Liver (tissue), 9 donors: ENCODE measurements around the gene ARHGEF10L. TPM values are rescaled to one million over a fixed set of nuclear protein-coding genes. Genes with fewer than 3 reads are reported as not detected.

Experiments used
- DNase-seq: peaks from one replicate; pipeline ENCODE4 v3.0.0-alpha.2; 2017; ENCODE audit warnings: low spot score
- H3K27ac ChIP-seq, 2 donors: one replicate each; pipeline ENCODE4 v1.7.0; 2013; ENCODE audit warnings: inconsistent platforms in 2 of 2, low read length in 2 of 2, control low read depth in 1 of 2, low read depth in 1 of 2, mild to moderate bottlenecking in 1 of 2
- H3K27me3 ChIP-seq, 4 donors: one replicate each; pipeline versions ENCODE4 v1.6.1 to v1.7.0; 2013; ENCODE audit warnings: low read length in 3 of 4, inconsistent platforms in 1 of 4, mild to moderate bottlenecking in 1 of 4, moderate library complexity in 1 of 4; ENCODE audit not compliant: control insufficient read depth in 4 of 4, insufficient read depth in 4 of 4
- H3K36me3 ChIP-seq, 4 donors: one replicate each; pipeline versions ENCODE4 v1.6.1 to v1.7.0; 2013; ENCODE audit warnings: low read length in 3 of 4, mild to moderate bottlenecking in 3 of 4, low read depth in 1 of 4, moderate library complexity in 1 of 4; ENCODE audit not compliant: control insufficient read depth in 4 of 4, insufficient read depth in 3 of 4
- H3K4me1 ChIP-seq, 4 donors: one replicate each; pipeline versions ENCODE4 v1.6.1 to v1.7.0; 2013; ENCODE audit warnings: low read length in 3 of 4, mild to moderate bottlenecking in 3 of 4, moderate library complexity in 1 of 4; ENCODE audit not compliant: control insufficient read depth in 4 of 4, insufficient read depth in 4 of 4
- H3K4me3 ChIP-seq, 3 donors: one replicate each; pipeline versions ENCODE4 v1.6.1 to v1.7.0; 2013; ENCODE audit warnings: low read length in 3 of 3, control low read depth in 1 of 3, low read depth in 1 of 3, mild to moderate bottlenecking in 1 of 3
- H3K9ac ChIP-seq, 2 donors: one replicate each; pipeline ENCODE4 v1.7.0; 2013; ENCODE audit warnings: low read length in 2 of 2, mild to moderate bottlenecking in 2 of 2, moderate library complexity in 2 of 2, control low read depth in 1 of 2, low read depth in 1 of 2
- H3K9me3 ChIP-seq, 4 donors: one replicate each; pipeline versions ENCODE4 v1.6.1 to v1.7.0; 2013; ENCODE audit warnings: low read length in 3 of 4; ENCODE audit not compliant: control insufficient read depth in 4 of 4
- ATF3 ChIP-seq: IDR thresholded peaks from 2 replicates; pipeline ENCODE4 v1.6.1; 2016; ENCODE audit warnings: antibody characterized with exemption
- CTCF ChIP-seq: fragments of 150-350 bp; IDR thresholded peaks from 2 replicates; pipeline ENCODE4 v1.5.1; 2017; ENCODE audit warnings: improper control_type of control experiment, low read depth, low read length; ENCODE audit not compliant: missing input control
- EGR1 ChIP-seq, 2 donors: IDR thresholded peaks; 2 replicates each; pipeline ENCODE4 v1.6.1; 2016 to 2018; ENCODE audit warnings: antibody characterized with exemption in 2 of 2, low read depth in 2 of 2
- FOXA1 ChIP-seq: IDR thresholded peaks from 2 replicates; pipeline ENCODE4 v1.6.1; 2016; ENCODE audit warnings: antibody characterized with exemption
- FOXA2 ChIP-seq: IDR thresholded peaks from 2 replicates; pipeline ENCODE4 v1.6.1; 2016; ENCODE audit warnings: antibody characterized with exemption
- GABPA ChIP-seq, 2 donors: IDR thresholded peaks in 1 of 2; conservative IDR thresholded peaks in 1 of 2; 2 replicates each; pipeline ENCODE4 v1.6.1; 2016; ENCODE audit warnings: antibody characterized with exemption in 2 of 2, mild to moderate bottlenecking in 1 of 2, moderate library complexity in 1 of 2
- HNF4A ChIP-seq, 2 donors: conservative IDR thresholded peaks; 2 replicates each; pipeline ENCODE4 v1.6.1; 2016; ENCODE audit warnings: antibody characterized with exemption in 2 of 2, mild to moderate bottlenecking in 2 of 2
- HNF4G ChIP-seq: IDR thresholded peaks from 2 replicates; pipeline ENCODE4 v1.6.1; 2016; ENCODE audit warnings: antibody characterized with exemption
- JUND ChIP-seq, 2 donors: IDR thresholded peaks; 2 replicates each; pipeline ENCODE4 v1.6.1; 2016; ENCODE audit warnings: antibody characterized with exemption in 2 of 2
- MAX ChIP-seq: IDR thresholded peaks from 2 replicates; pipeline ENCODE4 v1.6.1; 2016; ENCODE audit warnings: antibody characterized with exemption
- NR2F2 ChIP-seq: IDR thresholded peaks from 2 replicates; pipeline ENCODE4 v1.6.1; 2016; ENCODE audit warnings: antibody characterized with exemption
- RAD21 ChIP-seq, 2 donors: IDR thresholded peaks; 2 replicates each; pipeline ENCODE4 v1.6.1; 2016; ENCODE audit warnings: antibody characterized with exemption in 2 of 2, mild to moderate bottlenecking in 2 of 2
- REST ChIP-seq: IDR thresholded peaks from 2 replicates; pipeline ENCODE4 v1.6.1; 2016; ENCODE audit warnings: antibody characterized with exemption, mild to moderate bottlenecking
- RXRA ChIP-seq, 2 donors: IDR thresholded peaks; 2 replicates each; pipeline ENCODE4 v1.6.1; 2017 to 2018; ENCODE audit warnings: antibody characterized with exemption in 2 of 2, mild to moderate bottlenecking in 1 of 2
- SP1 ChIP-seq: IDR thresholded peaks from 2 replicates; pipeline ENCODE4 v1.6.1; 2018; ENCODE audit warnings: antibody characterized with exemption, mild to moderate bottlenecking
- TAF1 ChIP-seq: conservative IDR thresholded peaks from 2 replicates; pipeline ENCODE4 v1.6.1; 2016; ENCODE audit warnings: antibody characterized with exemption, mild to moderate bottlenecking
- YY1 ChIP-seq: IDR thresholded peaks from 2 replicates; pipeline ENCODE4 v1.6.1; 2016; ENCODE audit warnings: antibody characterized with exemption, mild to moderate bottlenecking
- ZBTB33 ChIP-seq: IDR thresholded peaks from 2 replicates; pipeline ENCODE4 v1.6.1; 2016; ENCODE audit warnings: antibody characterized with exemption
- WGBS: extraction: QIAGEN DNeasy Blood & Tissue Kit; methylation state at CpG from one replicate; pipeline ENCODE4 v1.1.7; 2013; 5-methylcytosine and 5-hydroxymethylcytosine counted together
- polyA plus RNA-seq, 2 donors: library from polyadenylated mRNA; stranded (reverse) in 1 of 2; unstranded in 1 of 2; fragments of 200-250 nt in 1 of 2; fragments of >200 nt in 1 of 2; fragmentation: Nextera tagmentation in 1 of 2; extraction: Ambion mirVana in 1 of 2; gene quantifications; one replicate each; pipeline versions ENCODE4 v1.2.1 to v1.2.3, GENCODE V29; 2013 to 2015
- total RNA-seq, 2 donors: library from RNA; depleted of rRNA; stranded (reverse); fragments of >200 nt; gene quantifications; one replicate each; pipeline ENCODE4 v1.2.3, GENCODE V29; 2014
- donor health status: healthy.
- donor health status: healthy.
- donor health status: healthy.
- donor health status: healthy.
- donor health status: healthy.

ARHGEF10L gene
- total and polyA plus RNA-seq, 4 donors, result 26.3 to 169 (median 57.5) TPM

GRCh38 chr1:17728123-17728712 lies 188.7 kb downstream of the ARHGEF10L start:
- H3K27me3 ChIP-seq, result no peaks in the 10 kb centered on the region
- no peak for DNase-seq
- no peak overlapping the region for H3K27ac ChIP-seq
- H3K36me3 ChIP-seq, result no peaks in the 10 kb centered on the region
- H3K9ac ChIP-seq, result no peak overlapping the region
- no peaks in the 10 kb centered on the region for H3K9me3 ChIP-seq
- 79% methylated on average over 6 of the region's 6 CpGs for WGBS
- H3K4me3 ChIP-seq, result no peak overlapping the region
- TF ChIP-seq MAX (no peak), REST (no peak), JUND (IDR thresholded peaks at IDR 0.05) (no peak), YY1 (no peak)
- H3K4me1 ChIP-seq, result no peaks in the 10 kb centered on the region

GRCh38 chr1:17729248-17729647 lies 189.8 kb downstream of the ARHGEF10L start:
- H3K27ac ChIP-seq, result no peak overlapping the region
- no peak for DNase-seq
- no peaks in the 10 kb centered on the region for H3K4me1 ChIP-seq
- no peaks in the 10 kb centered on the region for H3K27me3 ChIP-seq
- no peaks in the 10 kb centered on the region for H3K36me3 ChIP-seq
- no peak overlapping the region for H3K4me3 ChIP-seq
- 72% methylated on average over 12 of the region's 12 CpGs for WGBS
- no peak overlapping the region for H3K9ac ChIP-seq
- TF ChIP-seq HNF4G, result no peak
- TF ChIP-seq JUND (IDR thresholded peaks at IDR 0.05), result no peak
- TF ChIP-seq FOXA2, result no peak
- TF ChIP-seq ATF3, result no peak
- no peak for TF ChIP-seq REST
- TF ChIP-seq ZBTB33, result no peak
- TF ChIP-seq YY1, result no peak
- no peak for TF ChIP-seq MAX
- TF ChIP-seq GABPA (IDR thresholded peaks at IDR 0.05 in 1 of 2, conservative IDR thresholded peaks at IDR 0.05 in 1 of 2), result no peak
- TF ChIP-seq SP1, result no peak
- TF ChIP-seq FOXA1, result no peak
- no peak for TF ChIP-seq NR2F2
- no peak for TF ChIP-seq EGR1 (IDR thresholded peaks at IDR 0.05; ENCODE audit: low read depth in 2 of 2)
- no peak for TF ChIP-seq CTCF
- no peak for TF ChIP-seq TAF1
- TF ChIP-seq HNF4A (conservative IDR thresholded peaks at IDR 0.05), result no peak
- TF ChIP-seq RAD21 (IDR thresholded peaks at IDR 0.05), result no peak
- no peak for TF ChIP-seq RXRA (IDR thresholded peaks at IDR 0.05)
- H3K9me3 ChIP-seq, result no peaks in the 10 kb centered on the region
